ENCODE measurements around the gene CTIF.

Gene CTIF

DNA sequence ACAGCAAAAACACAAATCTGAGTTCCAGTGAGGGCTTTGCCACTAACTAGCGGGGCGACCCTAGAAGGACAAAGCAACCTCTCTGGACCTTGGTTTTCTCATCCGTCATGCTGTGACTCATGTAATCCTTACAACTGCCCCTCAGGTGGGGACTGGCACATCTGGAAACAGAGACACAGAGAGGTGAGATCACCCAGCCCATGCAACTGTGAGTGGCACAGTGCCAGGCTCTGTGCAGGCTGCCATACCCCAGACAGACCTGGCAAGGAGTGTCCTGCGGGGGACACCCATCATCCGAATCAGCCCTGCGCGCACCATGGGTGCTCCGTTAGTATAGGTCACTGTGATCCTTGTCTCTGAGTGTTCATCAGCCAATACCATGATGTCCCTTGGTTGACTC lies 213.6 kb downstream of the CTIF start:
- no peak for DNase-seq (ENCODE audit: low read depth in 2 of 2)

DNA sequence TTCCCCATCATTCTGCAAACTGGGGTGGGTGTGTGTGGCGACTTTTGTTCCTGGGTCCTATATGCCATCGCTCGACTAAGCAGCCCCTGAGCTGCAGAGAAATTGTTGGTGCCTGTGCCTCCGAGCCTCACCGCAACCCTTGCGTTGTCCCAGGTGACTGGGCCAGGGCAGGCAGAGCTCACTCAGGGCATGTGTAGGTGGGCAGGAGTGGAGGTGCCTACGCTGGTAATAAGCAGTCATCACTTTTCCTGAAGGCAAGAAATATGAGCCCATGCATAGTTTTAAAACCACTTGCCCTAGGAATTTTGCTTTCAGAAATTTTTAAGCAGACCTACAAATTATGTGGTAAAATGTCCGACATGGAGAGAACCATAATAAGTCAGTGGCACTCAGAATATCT lies 214.1 kb downstream of the CTIF start:
- no peak for DNase-seq (ENCODE audit: low read depth in 2 of 2)

GRCh38 chr18:48753691-48754090 lies 214.9 kb downstream of the CTIF start:
- DNase-seq (ENCODE audit: low read depth in 2 of 2), result no peak

- DNase-seq (ENCODE audit: low read depth in 2 of 2), result no peak
Observed at GRCh38 chr18:48754559-48754958, 215.7 kb downstream of the CTIF start.

DNA sequence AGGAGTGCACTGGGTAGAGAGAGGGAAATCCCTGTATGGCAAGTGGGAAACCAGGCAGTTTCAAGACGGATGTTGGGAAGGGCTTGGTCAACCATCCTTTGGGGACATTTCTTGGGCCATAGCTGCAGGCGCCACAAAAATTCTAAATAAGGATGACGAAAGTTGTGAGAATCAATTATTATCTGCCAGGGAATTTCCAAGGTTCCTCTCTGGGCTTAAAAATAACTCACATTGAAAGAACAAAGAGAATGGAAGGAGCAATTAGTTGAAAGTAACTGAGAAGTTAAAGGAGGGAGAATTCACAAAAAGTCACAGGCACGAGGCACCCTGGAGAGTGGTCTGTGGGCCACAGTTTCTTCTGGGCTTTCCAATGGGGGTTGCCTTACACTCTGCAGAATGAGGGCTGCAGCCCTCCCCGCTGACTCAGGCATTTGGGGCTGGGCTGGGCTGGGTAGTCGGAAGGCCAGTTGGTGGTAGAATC lies 216.2 kb downstream of the CTIF start:
- DNase-seq (ENCODE audit: low read depth in 2 of 2), result no peak

GRCh38 chr18:48756511-48757226 lies 217.8 kb downstream of the CTIF start:
- no peak for DNase-seq (ENCODE audit: low read depth in 2 of 2)

GRCh38 chr18:48757367-48757766 lies 218.5 kb downstream of the CTIF start:
- DNase-seq (ENCODE audit: low read depth in 2 of 2), result no peak

DNA sequence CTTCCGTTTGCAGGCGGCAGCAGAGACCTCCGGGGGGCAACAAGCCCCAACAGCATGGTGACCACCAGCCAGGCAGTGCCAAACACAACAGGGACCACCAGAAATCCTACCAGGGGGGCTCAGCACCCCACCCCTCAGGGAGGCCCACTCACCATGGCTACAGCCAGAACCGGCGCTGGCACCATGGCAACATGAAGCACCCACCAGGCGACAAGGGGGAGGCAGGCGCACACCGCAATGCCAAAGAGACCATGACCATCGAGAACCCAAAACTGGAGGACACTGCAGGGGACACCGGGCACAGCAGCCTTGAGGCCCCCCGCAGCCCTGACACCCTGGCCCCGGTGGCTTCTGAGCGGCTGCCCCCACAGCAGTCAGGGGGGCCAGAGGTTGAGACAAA lies 219.1 kb downstream of the CTIF start:
- DNase-seq (ENCODE audit: low read depth in 2 of 2), result no peak

DNA sequence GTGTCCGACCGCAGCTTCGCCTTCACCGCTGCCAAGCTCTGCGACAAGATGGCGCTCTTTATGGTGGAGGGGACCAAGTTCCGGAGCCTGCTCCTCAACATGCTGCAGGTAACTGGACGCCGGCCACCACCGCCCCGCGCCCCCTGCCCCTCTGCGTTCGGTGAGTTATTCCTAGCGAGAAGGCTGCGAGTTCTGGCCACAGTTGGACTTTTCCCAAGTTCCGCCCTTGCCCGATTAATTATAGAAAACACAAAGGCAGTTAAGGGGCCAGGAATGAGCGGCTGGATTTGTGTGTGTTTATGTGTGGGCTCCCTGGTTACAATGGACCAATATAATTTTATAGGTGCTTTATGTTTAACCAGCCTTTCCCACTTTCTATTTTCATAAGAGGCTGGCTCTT lies 222.8 kb downstream of the CTIF start:
- DNase-seq (ENCODE audit: low read depth in 2 of 2), result no peak

- DNase-seq (ENCODE audit: low read depth in 2 of 2), result no peak
Observed at GRCh38 chr18:48762022-48762421, 223.2 kb downstream of the CTIF start.

GRCh38 chr18:48762836-48763718 lies 224.2 kb downstream of the CTIF start:
- no peak for DNase-seq (ENCODE audit: low read depth in 2 of 2)

GRCh38 chr18:48763719-48764100 lies 224.9 kb downstream of the CTIF start:
- no peak for DNase-seq (ENCODE audit: low read depth in 2 of 2)

DNA sequence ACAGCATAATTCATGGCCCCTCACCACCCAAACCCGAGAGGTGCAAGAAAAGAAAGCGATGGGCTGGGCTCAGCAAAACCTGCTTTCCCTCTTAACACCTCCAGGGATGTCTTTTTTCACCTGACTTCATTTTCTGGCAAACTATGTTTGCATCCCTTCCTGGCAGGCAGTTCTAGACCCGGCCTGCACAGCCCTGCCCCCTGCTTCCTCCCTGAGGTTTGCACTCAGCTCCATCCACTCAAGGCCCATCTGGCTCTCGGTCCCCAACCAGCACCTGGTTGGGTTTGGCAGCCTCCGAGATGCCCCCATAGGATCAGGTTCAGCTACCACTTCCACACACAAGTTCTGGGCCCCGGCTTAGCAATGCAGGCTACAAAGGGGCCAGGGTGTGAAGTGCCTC lies 226.2 kb downstream of the CTIF start:
- DNase-seq (ENCODE audit: low read depth in 2 of 2), result no peak

DNA sequence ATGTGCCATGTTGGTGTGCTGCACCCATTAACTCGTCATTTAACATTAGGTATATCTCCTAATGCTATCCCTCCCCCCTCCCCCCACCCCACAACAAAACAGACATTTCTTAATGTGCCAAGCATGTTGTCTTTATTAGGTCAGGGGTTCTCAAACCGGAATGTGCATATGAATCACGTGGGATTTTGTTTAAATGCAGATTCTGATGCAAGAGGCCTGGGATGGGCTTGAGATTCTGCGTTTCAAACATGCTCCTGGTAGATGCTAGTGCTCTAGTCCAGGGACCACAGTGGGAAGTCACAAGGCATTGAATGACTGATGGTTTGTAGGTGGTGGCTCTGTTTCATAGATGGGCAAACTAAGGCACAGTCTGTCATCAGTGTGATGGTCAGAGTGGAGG lies 227.2 kb downstream of the CTIF start:
- no peak for DNase-seq (ENCODE audit: low read depth in 2 of 2)

GRCh38 chr18:48766487-48766886 lies 227.7 kb downstream of the CTIF start:
- DNase-seq (ENCODE audit: low read depth in 2 of 2), result no peak

- no peak for DNase-seq (ENCODE audit: low read depth in 2 of 2)
Observed at GRCh38 chr18:48767090-48767690, 228.4 kb downstream of the CTIF start.

- DNase-seq (ENCODE audit: low read depth in 2 of 2), result no peak
Observed at GRCh38 chr18:48769006-48769636, 230.3 kb downstream of the CTIF start.

- DNase-seq (ENCODE audit: low read depth in 2 of 2), result no peak
Observed at GRCh38 chr18:48770243-48770642, 231.4 kb downstream of the CTIF start.

- no peak for DNase-seq (ENCODE audit: low read depth in 2 of 2)
Observed at GRCh38 chr18:48771641-48772375, 233.0 kb downstream of the CTIF start.

- no peak for DNase-seq (ENCODE audit: low read depth in 2 of 2)
Observed at GRCh38 chr18:48772457-48772856, 233.6 kb downstream of the CTIF start.

GRCh38 chr18:48773821-48774220 lies 235.0 kb downstream of the CTIF start:
- DNase-seq (ENCODE audit: low read depth in 2 of 2), result no peak

Data from stimulated activated CD4-positive, alpha-beta T cell treated with anti-CD3 and anti-CD28 coated beads, Interleukin-4, amount 100 ng/mL, for 48 hours (primary cell).